Measurements from ENCODE around the gene FOSL2. TPM values are rescaled to one million over a fixed set of nuclear protein-coding genes. Genes with fewer than 3 reads are reported as not detected.

Gene FOSL2
- total RNA-seq, 1 donor from 2014 or later: 185 TPM

GRCh38 chr2:28346587-28346986 lies 46.1 kb upstream of the FOSL2 start:
- no peaks in the 10 kb centered on the region for H3K36me3 ChIP-seq
- no peaks in the 10 kb centered on the region for H3K9me3 ChIP-seq
- no peak overlapping the region for H3K27ac ChIP-seq
- peaks cover 10 to 25% of the 10 kb centered on the region in 2 donors for H3K4me1 ChIP-seq
- no peak for DNase-seq (ENCODE audit: low spot score in 2 of 2)
- H3K27me3 ChIP-seq: no peaks in the 10 kb centered on the region
- TF ChIP-seq, protein P1, sequence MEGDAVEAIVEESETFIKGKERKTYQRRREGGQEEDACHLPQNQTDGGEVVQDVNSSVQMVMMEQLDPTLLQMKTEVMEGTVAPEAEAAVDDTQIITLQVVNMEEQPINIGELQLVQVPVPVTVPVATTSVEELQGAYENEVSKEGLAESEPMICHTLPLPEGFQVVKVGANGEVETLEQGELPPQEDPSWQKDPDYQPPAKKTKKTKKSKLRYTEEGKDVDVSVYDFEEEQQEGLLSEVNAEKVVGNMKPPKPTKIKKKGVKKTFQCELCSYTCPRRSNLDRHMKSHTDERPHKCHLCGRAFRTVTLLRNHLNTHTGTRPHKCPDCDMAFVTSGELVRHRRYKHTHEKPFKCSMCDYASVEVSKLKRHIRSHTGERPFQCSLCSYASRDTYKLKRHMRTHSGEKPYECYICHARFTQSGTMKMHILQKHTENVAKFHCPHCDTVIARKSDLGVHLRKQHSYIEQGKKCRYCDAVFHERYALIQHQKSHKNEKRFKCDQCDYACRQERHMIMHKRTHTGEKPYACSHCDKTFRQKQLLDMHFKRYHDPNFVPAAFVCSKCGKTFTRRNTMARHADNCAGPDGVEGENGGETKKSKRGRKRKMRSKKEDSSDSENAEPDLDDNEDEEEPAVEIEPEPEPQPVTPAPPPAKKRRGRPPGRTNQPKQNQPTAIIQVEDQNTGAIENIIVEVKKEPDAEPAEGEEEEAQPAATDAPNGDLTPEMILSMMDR (IDR thresholded peaks at IDR 0.05): no peak
- intact Hi-C loops (cut with DNase I): no loop called here
- no peak overlapping the region for H3K4me3 ChIP-seq

DNA sequence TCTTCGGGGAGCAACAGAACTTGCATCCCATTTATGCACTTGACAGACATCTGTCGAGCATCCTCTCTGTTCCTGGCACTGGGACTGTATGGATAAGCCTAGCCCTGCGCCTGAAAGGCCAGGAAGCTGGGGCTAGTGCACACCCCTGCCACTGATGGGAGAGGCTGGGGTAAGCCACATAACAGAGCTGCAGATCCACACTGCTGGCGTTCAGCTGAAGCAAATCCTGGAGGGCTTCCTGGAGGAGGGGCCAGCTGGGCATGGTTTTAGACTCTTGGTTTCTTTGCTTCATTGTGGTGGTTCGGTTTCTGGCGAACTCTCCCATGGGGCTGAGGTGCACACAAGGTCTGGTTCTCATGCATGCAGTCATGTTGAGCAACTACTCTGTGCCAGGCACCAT lies 45.5 kb upstream of the FOSL2 start:
- no peak for DNase-seq (ENCODE audit: low spot score in 2 of 2)
- TF ChIP-seq, protein P1 (IDR thresholded peaks at IDR 0.05): no peak
- H3K9me3 ChIP-seq: no peaks in the 10 kb centered on the region
- no peak overlapping the region for H3K4me3 ChIP-seq
- peaks cover 10 to 19% of the 10 kb centered on the region in 2 donors for H3K4me1 ChIP-seq
- no peaks in the 10 kb centered on the region for H3K36me3 ChIP-seq
- intact Hi-C loops (cut with DNase I): no loop called here
- no peaks in the 10 kb centered on the region for H3K27me3 ChIP-seq
- H3K27ac ChIP-seq: no peak overlapping the region

GRCh38 chr2:28347596-28347995 lies 45.1 kb upstream of the FOSL2 start:
- no peaks in the 10 kb centered on the region for H3K36me3 ChIP-seq
- no peaks in the 10 kb centered on the region for H3K9me3 ChIP-seq
- DNase-seq (ENCODE audit: low spot score in 2 of 2): no peak
- intact Hi-C loops (cut with DNase I): no loop called here
- H3K4me1 ChIP-seq: peaks cover 10 to 18% of the 10 kb centered on the region in 2 donors
- H3K4me3 ChIP-seq: peak overlapping the region in 1 of 2 donors; percentile 12
- no peak overlapping the region for H3K27ac ChIP-seq
- TF ChIP-seq, protein P1 (IDR thresholded peaks at IDR 0.05): no peak
- H3K27me3 ChIP-seq: no peaks in the 10 kb centered on the region

- Histone ChIP-seq H3K9me3 (no peaks in the 10 kb centered on the region), H3K4me3 (peak overlapping the region in 1 of 2 donors; percentile 12), H3K4me1 (peaks cover 5 to 12% of the 10 kb centered on the region in 2 donors), H3K27ac (no peak overlapping the region), H3K27me3 (no peaks in the 10 kb centered on the region), H3K36me3 (no peaks in the 10 kb centered on the region)
- DNase-seq (ENCODE audit: low spot score in 2 of 2): no peak
- TF ChIP-seq, protein P1 (IDR thresholded peaks at IDR 0.05): no peak
- intact Hi-C loops (cut with DNase I): no loop called here
These were observed 44.5 kb upstream of the FOSL2 start for GRCh38 chr2:28348149-28348567.

- TF ChIP-seq, protein P1 (IDR thresholded peaks at IDR 0.05): no peak
- peaks cover under 1 to 8% of the 10 kb centered on the region in 2 donors for H3K4me1 ChIP-seq
- no peaks in the 10 kb centered on the region for H3K36me3 ChIP-seq
- no peak overlapping the region for H3K27ac ChIP-seq
- H3K27me3 ChIP-seq: no peaks in the 10 kb centered on the region
- intact Hi-C loops (cut with DNase I): no loop called here
- DNase-seq (ENCODE audit: low spot score in 2 of 2): no peak
- no peaks in the 10 kb centered on the region for H3K9me3 ChIP-seq
- H3K4me3 ChIP-seq: no peak overlapping the region
These were observed 43.7 kb upstream of the FOSL2 start for GRCh38 chr2:28348921-28349320.

Data from ascending aorta (tissue), 2 donors.